MCF 10A (cell line): ENCODE data around the gene PLXNB3. TPM values are rescaled to one million over a fixed set of nuclear protein-coding genes. Genes with fewer than 3 reads are reported as not detected.

Source experiments
- BruUV-seq: library from RNA; stranded (reverse); fragments of 400-500 nt; replicated peaks from 2 replicates; lab custom pipeline; 2021; lab: Mats Ljungman, UMichigan
- CTCF ChIA-PET: fragments of 300-600 bp; sonication (Branson Sonifier 250); formaldehyde crosslinking; extraction: SDS; loops from one replicate; lab custom pipeline; 2021; ENCODE audit warnings: antibody characterized with exemption, inconsistent platforms; lab: Yijun Ruan, JAX
- POLR2A ChIA-PET: fragments of 300-600, 350-650 bp; sonication (Branson Sonifier 250); formaldehyde crosslinking; extraction: SDS; loops from one replicate; lab custom pipeline; 2020; ENCODE audit warnings: antibody characterized with exemption, inconsistent platforms; lab: Yijun Ruan, JAX
- DNase-seq: peaks from one replicate; pipeline ENCODE4 v3.0.0-alpha.2; 2018; ENCODE audit not compliant: unreplicated experiment
- H3K27ac Mint-ChIP-seq: one replicate; pipeline ENCODE4 v1.8.0; 2022; ENCODE audit warnings: mild to moderate bottlenecking, low read depth, mixed read lengths; ENCODE audit not compliant: unreplicated experiment
- H3K27me3 Mint-ChIP-seq: one replicate; pipeline ENCODE4 v1.8.0; 2022; ENCODE audit warnings: mixed read lengths; ENCODE audit not compliant: insufficient read depth, unreplicated experiment
- H3K36me3 Mint-ChIP-seq: one replicate; pipeline ENCODE4 v1.8.0; 2022; ENCODE audit warnings: mild to moderate bottlenecking, moderate library complexity, mixed read lengths; ENCODE audit not compliant: insufficient read depth, unreplicated experiment
- H3K4me1 Mint-ChIP-seq: one replicate; pipeline ENCODE4 v1.8.0; 2022; ENCODE audit warnings: mixed read lengths; ENCODE audit not compliant: insufficient read depth, unreplicated experiment
- H3K4me3 Mint-ChIP-seq: one replicate; pipeline ENCODE4 v1.8.0; 2022; ENCODE audit warnings: mild to moderate bottlenecking, moderate library complexity, mixed read lengths; ENCODE audit not compliant: unreplicated experiment
- H3K9me3 Mint-ChIP-seq: one replicate; pipeline ENCODE4 v1.8.0; 2022; ENCODE audit warnings: mixed read lengths; ENCODE audit not compliant: unreplicated experiment
- intact Hi-C: fragments of 100-400 bp; cut with micrococcal nuclease; formaldehyde crosslinking; loops from 2 replicates; pipeline ENCODE4 v1.14.1; 2022
- total RNA-seq: library from RNA; stranded (reverse); gene quantifications from 2 replicates; pipeline ENCODE4 v1.2.3, GENCODE V29; 2022
- TF ChIP-seq, protein P1 (sequence below): fragments of 200-600 bp; IDR thresholded peaks from one replicate; pipeline ENCODE4 v1.8.0; 2022; ENCODE audit warnings: antibody characterized with exemption, mild to moderate bottlenecking; ENCODE audit not compliant: unreplicated experiment

The PLXNB3 gene
- total RNA-seq, 1 experiment from 2014 or later, result 7.2 TPM

DNA sequence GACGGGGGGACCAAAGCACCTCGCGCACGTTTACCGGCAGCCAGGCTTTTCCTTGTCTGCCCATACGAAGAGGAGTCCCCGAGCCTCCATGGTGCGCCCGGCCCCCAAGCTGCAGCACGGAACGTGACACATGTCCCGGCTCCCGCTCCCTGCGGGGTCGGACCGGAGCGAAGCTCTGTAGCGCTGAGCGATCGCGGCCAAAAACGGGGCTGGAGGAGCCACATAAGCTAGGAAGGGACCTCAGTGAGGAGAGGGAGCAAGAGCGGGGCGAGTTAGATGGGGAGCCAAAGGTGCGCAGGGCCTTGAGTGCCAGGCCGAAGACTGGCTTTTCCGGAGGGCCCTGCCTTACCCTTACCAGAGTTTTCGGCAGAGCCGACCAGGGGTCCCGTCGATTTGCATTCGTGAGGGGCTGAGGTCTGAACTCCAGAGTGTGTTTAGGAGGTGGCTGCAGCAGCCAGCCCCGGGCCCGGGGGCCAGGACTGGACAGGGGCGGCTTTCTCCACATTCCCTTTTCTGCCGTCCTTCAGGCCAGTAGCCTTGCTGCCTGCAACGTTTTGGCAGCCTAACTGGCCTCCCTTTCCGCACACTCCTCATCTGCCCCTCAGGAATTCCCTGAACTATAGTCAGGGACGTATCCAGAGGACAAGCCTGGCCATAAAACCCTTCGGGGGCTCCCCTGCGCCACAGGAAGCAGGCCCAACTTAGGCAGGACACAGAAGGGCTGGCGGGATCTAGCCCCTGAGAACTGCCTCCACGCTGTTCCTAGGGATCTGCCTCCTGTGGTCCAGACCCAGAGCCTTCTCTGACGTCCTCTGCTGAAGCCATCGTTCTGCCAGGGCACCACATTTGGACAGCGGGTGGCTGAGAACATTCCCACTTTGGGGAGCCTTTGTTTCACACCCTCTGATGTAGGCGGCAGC is 31.1 kb downstream of the PLXNB3 start:
- Mint-ChIP-seq H3K27me3 (no peaks in the 10 kb centered on the region), H3K36me3 (peaks cover 22% of the 10 kb centered on the region), H3K4me1 (no peaks in the 10 kb centered on the region), H3K27ac (peak overlapping the region; percentile 91), H3K9me3 (no peaks in the 10 kb centered on the region), H3K4me3 (peak overlapping the region; percentile 91)
- intact Hi-C loops, result loop anchor here (2.0 kb wide), 1 partner anchor 70 kb away; the partner anchor contains the start of genes ABCD1 and BCAP31
- TF ChIP-seq, protein P1, sequence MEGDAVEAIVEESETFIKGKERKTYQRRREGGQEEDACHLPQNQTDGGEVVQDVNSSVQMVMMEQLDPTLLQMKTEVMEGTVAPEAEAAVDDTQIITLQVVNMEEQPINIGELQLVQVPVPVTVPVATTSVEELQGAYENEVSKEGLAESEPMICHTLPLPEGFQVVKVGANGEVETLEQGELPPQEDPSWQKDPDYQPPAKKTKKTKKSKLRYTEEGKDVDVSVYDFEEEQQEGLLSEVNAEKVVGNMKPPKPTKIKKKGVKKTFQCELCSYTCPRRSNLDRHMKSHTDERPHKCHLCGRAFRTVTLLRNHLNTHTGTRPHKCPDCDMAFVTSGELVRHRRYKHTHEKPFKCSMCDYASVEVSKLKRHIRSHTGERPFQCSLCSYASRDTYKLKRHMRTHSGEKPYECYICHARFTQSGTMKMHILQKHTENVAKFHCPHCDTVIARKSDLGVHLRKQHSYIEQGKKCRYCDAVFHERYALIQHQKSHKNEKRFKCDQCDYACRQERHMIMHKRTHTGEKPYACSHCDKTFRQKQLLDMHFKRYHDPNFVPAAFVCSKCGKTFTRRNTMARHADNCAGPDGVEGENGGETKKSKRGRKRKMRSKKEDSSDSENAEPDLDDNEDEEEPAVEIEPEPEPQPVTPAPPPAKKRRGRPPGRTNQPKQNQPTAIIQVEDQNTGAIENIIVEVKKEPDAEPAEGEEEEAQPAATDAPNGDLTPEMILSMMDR, result no peak
- POLR2A ChIA-PET, result interaction anchor here (0.7 to 3.1 kb wide), 9 partner anchors 29 to 214 kb away, joined by 3 to 25 read pairs (median 4); no protein-coding TSS in a partner anchor
- no peak for DNase-seq
- TSS peak; percentile 78 for BruUV-seq
- CTCF ChIA-PET, result no interaction called here

DNA sequence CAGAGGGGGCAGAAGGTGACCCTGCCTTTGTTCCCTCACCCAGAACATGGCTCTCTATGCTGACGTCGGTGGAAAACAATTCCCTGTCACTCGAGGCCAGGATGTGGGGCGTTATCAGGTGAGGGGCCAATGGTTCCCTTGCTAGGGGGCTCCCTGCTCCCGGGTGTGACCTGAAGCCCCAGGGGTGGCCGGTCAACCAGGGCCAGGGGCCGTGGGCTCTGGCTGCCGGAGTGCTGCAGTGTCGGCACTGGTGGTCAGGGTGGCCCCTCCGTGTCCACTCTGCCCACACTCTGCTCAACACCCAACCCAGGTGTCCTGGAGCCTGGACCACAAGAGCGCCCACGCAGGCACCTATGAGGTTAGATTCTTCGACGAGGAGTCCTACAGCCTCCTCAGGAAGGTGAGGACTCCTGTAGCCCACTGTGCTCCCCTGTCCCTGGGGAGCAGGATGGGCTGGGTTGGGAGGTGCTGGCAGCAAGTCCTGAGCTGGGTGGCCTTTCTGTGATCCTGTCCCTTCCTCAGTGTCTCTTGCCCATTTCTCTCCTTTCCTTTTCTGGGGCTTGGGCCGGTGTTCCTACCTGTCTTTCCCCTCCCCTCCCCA is 33.5 kb downstream of the PLXNB3 start:
- POLR2A ChIA-PET, result no interaction called here
- Mint-ChIP-seq H3K27me3 (no peaks in the 10 kb centered on the region), H3K4me1 (no peaks in the 10 kb centered on the region), H3K4me3 (no peak overlapping the region), H3K27ac (no peak overlapping the region), H3K36me3 (peaks cover 22% of the 10 kb centered on the region), H3K9me3 (no peaks in the 10 kb centered on the region)
- BruUV-seq, result no TSS peak
- CTCF ChIA-PET, result no interaction called here
- TF ChIP-seq, protein P1, result no peak
- no peak for DNase-seq
- intact Hi-C loops, result no loop called here

DNA sequence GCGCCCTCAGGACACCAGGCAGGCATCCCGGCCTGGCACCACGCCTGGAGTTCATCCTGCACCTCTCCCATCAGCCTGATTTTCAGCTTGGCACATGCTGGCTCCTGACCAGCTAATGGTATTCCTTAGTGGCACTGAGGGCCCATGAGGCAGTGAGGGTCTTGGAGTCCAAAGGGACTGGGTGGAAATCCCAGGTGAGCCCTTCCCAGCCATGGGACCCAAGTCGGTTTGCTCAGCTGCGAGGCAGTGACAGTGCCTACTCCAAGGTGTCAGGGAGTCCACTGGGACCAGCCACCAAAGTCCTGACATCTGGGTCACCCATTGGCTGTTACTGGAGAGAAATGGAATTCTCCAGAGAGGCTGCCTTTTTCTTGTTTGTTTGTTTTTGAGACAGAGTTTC is 35.3 kb downstream of the PLXNB3 start:
- POLR2A ChIA-PET, result interaction anchor here (0.9 kb wide), 1 partner anchor 136 kb away, joined by 4 read pairs; the partner anchor contains the start of gene NAA10
- TF ChIP-seq, protein P1, result no peak
- Mint-ChIP-seq H3K27ac (no peak overlapping the region), H3K36me3 (peaks cover 22% of the 10 kb centered on the region), H3K9me3 (no peaks in the 10 kb centered on the region), H3K27me3 (no peaks in the 10 kb centered on the region), H3K4me3 (no peak overlapping the region), H3K4me1 (no peaks in the 10 kb centered on the region)
- intact Hi-C loops, result no loop called here
- BruUV-seq, result no TSS peak
- DNase-seq, result no peak
- CTCF ChIA-PET, result no interaction called here

DNA sequence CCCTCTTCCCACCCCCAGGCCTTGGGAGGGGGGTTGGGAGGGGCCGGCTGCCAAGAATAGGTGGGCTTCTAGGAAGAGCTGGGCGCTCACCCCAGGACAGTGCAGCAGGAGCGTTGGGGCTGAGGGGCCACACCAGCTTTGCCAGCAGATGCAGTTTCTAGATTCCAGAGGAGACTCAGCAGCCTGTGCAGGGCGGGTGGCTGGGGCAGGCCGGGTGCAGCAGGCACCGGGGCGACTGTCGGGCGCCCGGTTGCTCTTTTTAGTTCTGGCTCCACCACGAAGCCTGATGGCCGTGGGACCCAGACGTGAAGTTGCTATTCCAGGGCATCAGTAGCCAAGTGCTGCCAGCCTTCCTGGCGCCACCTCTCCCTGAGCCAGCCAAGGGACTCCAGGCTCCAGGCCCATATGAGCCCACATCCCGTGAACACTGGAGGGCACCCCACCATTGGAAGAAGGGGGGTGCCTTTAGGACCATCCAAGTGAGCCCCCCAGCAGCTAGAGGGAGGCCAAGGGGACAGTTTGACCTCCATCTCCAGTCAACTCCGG is 36.2 kb downstream of the PLXNB3 start:
- ChIA-PET CTCF (no interaction called here), POLR2A (interaction anchor here (0.9 kb wide), 1 partner anchor 135 kb away, joined by 4 read pairs; the partner anchor contains the start of gene NAA10)
- Mint-ChIP-seq H3K9me3 (no peaks in the 10 kb centered on the region), H3K4me1 (no peaks in the 10 kb centered on the region), H3K27me3 (no peaks in the 10 kb centered on the region), H3K36me3 (peaks cover 22% of the 10 kb centered on the region), H3K27ac (no peak overlapping the region), H3K4me3 (no peak overlapping the region)
- intact Hi-C loops, result no loop called here
- TF ChIP-seq, protein P1, result no peak
- no peak for DNase-seq
- BruUV-seq, result no TSS peak
